Ascending aorta (tissue), 2 donors: ENCODE measurements around the gene EIF2AK3. TPM values are rescaled to one million over a fixed set of nuclear protein-coding genes. Genes with fewer than 3 reads are reported as not detected.
"Not testable (repeated sequence)": the region's sequence is repeated elsewhere in the genome, so short reads cannot be mapped to it uniquely, and the experiment has no call there.

ENCODE experiments used
- DNase-seq, 2 donors: peaks; one replicate each; pipeline ENCODE4 v3.0.0-alpha.2; 2019; ENCODE audit warnings: low spot score in 2 of 2
- H3K27ac ChIP-seq, 2 donors: fragments of 200-600 bp; sonication (generic); one replicate each; pipeline ENCODE4 v1.5.1; 2016 to 2017; ENCODE audit warnings: mild to moderate bottlenecking in 1 of 2
- H3K27me3 ChIP-seq: fragments of 200-600 bp; sonication (generic); one replicate; pipeline ENCODE4 v1.5.1; 2017
- H3K36me3 ChIP-seq, 2 donors: fragments of 200-600 bp; sonication (generic); one replicate each; pipeline ENCODE4 v1.5.1; 2016
- H3K4me1 ChIP-seq, 2 donors: fragments of 200-600 bp; sonication (generic); one replicate each; pipeline ENCODE4 v1.5.1; 2016 to 2017; ENCODE audit warnings: mild to moderate bottlenecking in 1 of 2
- H3K4me3 ChIP-seq, 2 donors: fragments of 200-600 bp; sonication (generic); one replicate each; pipeline ENCODE4 v1.5.1; 2016 to 2017; ENCODE audit warnings: mild to moderate bottlenecking in 1 of 2
- H3K9me3 ChIP-seq, 2 donors: fragments of 200-600 bp; sonication (generic); one replicate each; pipeline ENCODE4 v1.5.1; 2016
- intact Hi-C: fragments of 100-400 bp; cut with DNase I; formaldehyde crosslinking; loops from one replicate; pipeline ENCODE4 v1.15.1; 2023
- total RNA-seq: library from RNA; depleted of rRNA; stranded (reverse); fragments of >200 nt; gene quantifications from one replicate; pipeline ENCODE4 v1.1.0, GENCODE V29; 2016
- TF ChIP-seq, protein P1 (sequence below), 3 experiments: fragments of 200-600 bp in 2 of 3; fragments of 450-650 bp in 1 of 3; sonication (generic) in 2 of 3; IDR thresholded peaks; one replicate each; pipeline ENCODE4 v1.5.1; 2016 to 2019; ENCODE audit warnings: antibody characterized with exemption in 3 of 3, mild to moderate bottlenecking in 1 of 3, moderate library complexity in 1 of 3

EIF2AK3 gene
- total RNA-seq, 1 donor from 2014 or later = 6.5 TPM

DNA sequence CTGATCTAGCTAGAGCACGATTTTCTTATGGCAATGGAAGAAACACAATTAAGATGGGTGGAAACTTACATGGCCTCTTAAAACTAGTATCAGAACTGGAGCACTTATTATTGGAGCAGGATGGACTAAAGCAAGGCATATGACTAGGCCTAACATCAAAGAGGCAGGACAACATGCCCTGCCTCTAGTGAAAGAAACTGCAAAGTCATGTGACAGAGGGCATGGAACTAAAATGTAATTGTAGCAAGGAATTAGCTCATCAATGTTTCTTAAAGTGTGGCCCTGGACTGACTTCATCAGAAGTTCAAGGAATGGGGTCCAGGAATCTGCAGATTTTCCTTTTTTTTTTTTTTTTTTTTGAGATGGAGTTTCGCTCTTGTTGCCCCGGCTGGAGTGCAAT lies 5.3 kb upstream of the EIF2AK3 start:
- peaks cover 0 to 4% of the 10 kb centered on the region in 2 donors for H3K4me1 ChIP-seq
- DNase-seq = no peak
- TF ChIP-seq, protein P1, sequence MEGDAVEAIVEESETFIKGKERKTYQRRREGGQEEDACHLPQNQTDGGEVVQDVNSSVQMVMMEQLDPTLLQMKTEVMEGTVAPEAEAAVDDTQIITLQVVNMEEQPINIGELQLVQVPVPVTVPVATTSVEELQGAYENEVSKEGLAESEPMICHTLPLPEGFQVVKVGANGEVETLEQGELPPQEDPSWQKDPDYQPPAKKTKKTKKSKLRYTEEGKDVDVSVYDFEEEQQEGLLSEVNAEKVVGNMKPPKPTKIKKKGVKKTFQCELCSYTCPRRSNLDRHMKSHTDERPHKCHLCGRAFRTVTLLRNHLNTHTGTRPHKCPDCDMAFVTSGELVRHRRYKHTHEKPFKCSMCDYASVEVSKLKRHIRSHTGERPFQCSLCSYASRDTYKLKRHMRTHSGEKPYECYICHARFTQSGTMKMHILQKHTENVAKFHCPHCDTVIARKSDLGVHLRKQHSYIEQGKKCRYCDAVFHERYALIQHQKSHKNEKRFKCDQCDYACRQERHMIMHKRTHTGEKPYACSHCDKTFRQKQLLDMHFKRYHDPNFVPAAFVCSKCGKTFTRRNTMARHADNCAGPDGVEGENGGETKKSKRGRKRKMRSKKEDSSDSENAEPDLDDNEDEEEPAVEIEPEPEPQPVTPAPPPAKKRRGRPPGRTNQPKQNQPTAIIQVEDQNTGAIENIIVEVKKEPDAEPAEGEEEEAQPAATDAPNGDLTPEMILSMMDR (IDR thresholded peaks at IDR 0.05) = no peak
- no peak overlapping the region for H3K4me3 ChIP-seq
- H3K27ac ChIP-seq = no peak overlapping the region
- intact Hi-C loops = no loop called here
- no peaks in the 10 kb centered on the region for H3K36me3 ChIP-seq
- no peaks in the 10 kb centered on the region for H3K27me3 ChIP-seq
- H3K9me3 ChIP-seq = no peaks in the 10 kb centered on the region

DNA sequence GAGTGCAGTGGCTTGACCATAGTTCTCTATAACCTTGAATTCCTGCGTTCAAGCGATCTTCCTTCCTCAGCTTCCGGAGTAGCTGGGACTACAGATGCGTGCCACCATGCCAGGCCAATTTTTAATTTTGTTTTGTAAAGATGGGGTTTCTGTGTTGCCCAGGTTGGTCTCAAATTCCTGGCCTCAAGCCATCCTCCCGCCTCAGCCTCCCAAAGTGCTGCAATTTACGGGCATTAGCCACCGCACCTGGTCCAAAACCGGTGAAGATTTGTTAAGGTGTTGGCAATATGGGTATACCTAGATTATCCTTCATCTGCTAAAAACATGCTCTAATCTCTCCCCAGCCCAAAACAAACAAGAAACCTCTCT lies 1.3 kb upstream of the EIF2AK3 start:
- Histone ChIP-seq H3K4me1 (peaks cover 0 to 17% of the 10 kb centered on the region in 2 donors), H3K36me3 (no peaks in the 10 kb centered on the region), H3K9me3 (no peaks in the 10 kb centered on the region), H3K27ac (peak overlapping the region; percentile 97 to 98), H3K27me3 (no peaks in the 10 kb centered on the region), H3K4me3 (peak overlapping the region; percentile 63 to 64)
- no peak for DNase-seq
- TF ChIP-seq, protein P1 (IDR thresholded peaks at IDR 0.05) = no peak
- intact Hi-C loops = no loop called here

DNA sequence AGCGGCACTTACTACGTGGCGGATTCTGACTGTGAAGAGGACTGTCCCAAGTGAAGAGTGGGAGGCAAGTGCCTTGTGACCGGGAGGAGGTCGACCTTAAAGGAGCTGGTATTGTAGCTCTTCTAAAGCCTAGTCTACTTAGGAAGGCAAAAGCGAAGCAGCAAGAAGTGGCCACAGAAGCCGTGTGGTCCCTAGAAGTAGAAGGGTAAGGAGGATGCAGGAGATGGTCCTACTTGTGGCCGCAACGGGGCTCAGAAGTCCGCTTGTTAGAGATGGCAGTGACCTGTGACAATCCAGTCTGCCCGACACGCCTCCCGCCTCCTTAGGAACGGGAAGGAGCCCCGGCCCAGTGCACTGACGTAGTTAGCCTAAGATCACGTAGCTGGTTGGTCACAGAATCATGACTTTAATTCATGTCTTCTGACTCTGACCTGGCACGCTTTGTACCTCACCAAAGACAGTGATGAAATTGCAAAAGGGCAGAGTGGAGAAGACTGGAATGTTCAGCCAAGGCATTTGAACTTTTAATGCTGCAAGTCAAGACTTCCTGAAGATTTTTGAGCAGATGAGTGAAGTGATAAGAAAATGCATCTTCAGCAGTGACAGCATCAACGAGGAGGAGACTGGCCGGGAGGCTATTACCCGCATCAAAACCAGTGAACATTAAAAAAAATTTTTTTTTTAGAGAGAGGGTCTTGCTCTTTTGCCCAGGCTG lies 749 bp upstream of the EIF2AK3 start:
- H3K9me3 ChIP-seq = no peaks in the 10 kb centered on the region
- peak overlapping the region; percentile 63 to 64 for H3K4me3 ChIP-seq
- intact Hi-C loops = loop anchor here (1.0 to 2.0 kb wide), 4 partner anchors 27 to 63 kb away; partner anchors contain the start of gene RPIA
- peak; percentile 94 to 98 for DNase-seq
- peak overlapping the region; percentile 97 to 98 for H3K27ac ChIP-seq
- H3K36me3 ChIP-seq = no peaks in the 10 kb centered on the region
- peaks cover 0 to 17% of the 10 kb centered on the region in 2 donors for H3K4me1 ChIP-seq
- H3K27me3 ChIP-seq = no peaks in the 10 kb centered on the region
- TF ChIP-seq, protein P1 (IDR thresholded peaks at IDR 0.05) = no peak

DNA sequence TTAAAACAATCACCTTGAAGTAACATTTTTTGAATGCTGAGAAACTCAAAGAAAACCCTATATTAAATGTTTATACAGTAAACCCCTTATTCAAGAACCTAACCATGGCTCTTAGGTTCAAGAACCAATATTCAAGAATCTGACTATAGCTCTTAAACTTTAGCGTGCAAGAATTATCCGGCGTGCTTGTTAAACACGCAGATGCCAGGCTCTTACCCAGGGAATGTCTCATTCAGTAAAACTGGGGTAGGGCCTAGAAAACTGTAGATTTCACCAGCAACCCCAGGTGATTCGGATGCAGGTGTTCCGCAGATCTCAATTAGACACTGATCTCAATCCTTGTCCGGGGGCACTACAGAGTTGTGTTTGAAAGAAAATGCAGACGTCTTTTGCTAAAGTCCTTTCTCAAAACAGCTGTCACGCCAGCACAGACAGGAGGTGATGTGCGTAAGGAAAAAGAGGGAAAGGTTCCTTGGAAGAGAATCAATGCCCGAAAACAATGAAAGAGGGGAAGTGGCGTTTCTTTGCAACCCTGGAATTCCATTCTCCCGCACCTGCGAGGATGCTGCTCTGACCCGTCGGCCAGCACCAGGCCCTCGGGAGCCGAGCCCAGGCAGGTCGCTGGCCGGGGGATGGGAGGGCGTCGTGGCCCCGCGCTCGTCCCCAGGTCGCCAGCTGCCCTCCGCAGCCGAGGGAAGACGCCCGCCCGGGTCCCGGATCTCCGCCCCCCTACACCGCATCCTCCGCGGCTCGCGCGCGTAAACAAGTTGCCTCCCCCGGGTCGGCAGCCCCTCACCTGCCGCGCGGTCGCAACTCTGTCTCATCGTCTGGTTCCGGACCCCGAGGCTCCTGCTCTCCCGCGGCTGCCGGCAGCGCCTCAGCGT lies 851 bp downstream of the EIF2AK3 start:
- peak overlapping the region; percentile 98 for H3K27ac ChIP-seq
- no peaks in the 10 kb centered on the region for H3K27me3 ChIP-seq
- TF ChIP-seq, protein P1 (IDR thresholded peaks at IDR 0.05) = no peak
- intact Hi-C loops = loop anchor here (1.0 to 2.0 kb wide), 4 partner anchors 26 to 65 kb away; partner anchors contain the start of gene RPIA
- no peaks in the 10 kb centered on the region for H3K9me3 ChIP-seq
- peaks cover 0 to 17% of the 10 kb centered on the region in 2 donors for H3K4me1 ChIP-seq
- DNase-seq = peak in 1 of 2 donors; percentile 64
- H3K4me3 ChIP-seq = peak overlapping the region; percentile 98 to 99
- no peaks in the 10 kb centered on the region for H3K36me3 ChIP-seq

DNA sequence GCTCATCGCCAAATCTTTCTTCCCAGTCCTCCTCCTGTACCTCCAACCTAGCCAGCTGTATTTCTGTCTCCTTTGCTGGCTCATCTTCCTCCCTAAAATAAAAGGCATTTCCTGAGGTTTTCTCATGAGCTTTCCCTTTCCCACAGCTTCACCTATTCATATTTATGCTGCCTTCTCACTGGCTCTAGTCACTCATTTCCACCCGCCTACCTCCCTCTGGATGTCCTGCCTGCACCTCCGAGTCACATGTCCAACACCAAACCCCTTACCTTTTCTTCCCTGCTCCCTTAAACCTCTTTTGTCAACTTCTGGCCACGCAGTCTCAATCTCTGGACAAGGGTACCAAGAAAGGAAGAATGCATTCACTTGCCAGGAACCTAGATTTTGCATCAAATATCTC lies 2.8 kb downstream of the EIF2AK3 start:
- no peak for DNase-seq
- Histone ChIP-seq H3K27ac (no peak overlapping the region), H3K4me1 (peaks cover 0 to 17% of the 10 kb centered on the region in 2 donors), H3K4me3 (peak overlapping the region in 1 of 2 donors; percentile 12), H3K9me3 (no peaks in the 10 kb centered on the region), H3K27me3 (no peaks in the 10 kb centered on the region), H3K36me3 (no peaks in the 10 kb centered on the region)
- intact Hi-C loops = no loop called here
- TF ChIP-seq, protein P1 (IDR thresholded peaks at IDR 0.05) = no peak

DNA sequence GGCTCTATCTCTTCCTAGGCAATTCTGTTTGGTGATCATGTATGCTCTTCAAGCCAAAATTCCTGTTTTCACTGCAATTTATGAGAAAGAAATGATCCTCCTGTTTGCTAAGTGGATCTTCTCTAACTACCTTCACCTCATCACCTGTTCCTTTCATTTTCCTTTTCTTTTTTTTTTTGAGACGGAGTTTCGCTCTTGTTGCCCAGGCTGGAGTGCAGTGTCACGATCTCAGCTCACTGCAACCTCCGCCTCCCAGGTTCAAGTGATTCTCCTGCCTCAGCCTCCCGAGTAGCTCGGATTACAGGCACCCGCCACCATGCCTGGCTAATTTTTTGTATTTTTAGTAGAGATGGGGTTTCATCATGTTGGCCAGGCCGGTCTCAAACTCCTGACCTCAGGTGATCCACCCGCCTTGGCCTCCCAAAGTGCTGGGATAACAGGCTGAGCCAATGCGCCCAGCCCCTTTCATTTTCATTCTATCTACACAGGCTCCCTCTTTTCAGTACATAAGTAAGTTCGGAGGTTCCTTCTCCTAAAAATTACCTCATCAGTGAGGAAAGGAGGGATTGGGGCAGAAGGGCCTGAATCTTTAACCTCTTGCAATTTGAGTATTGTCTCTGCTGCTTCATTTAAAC lies 3.3 kb downstream of the EIF2AK3 start:
- H3K4me1 ChIP-seq = peaks cover 0 to 17% of the 10 kb centered on the region in 2 donors
- intact Hi-C loops, H3K9me3 ChIP-seq, H3K36me3 ChIP-seq, H3K27me3 ChIP-seq, H3K27ac ChIP-seq, DNase-seq: not testable (repeated sequence)
- H3K4me3 ChIP-seq = peak overlapping the region in 1 of 2 donors; percentile 12
